HepG2 (cell line): ENCODE data around the gene PSMC5. TPM values are rescaled to one million over a fixed set of nuclear protein-coding genes. Genes with fewer than 3 reads are reported as not detected.

Experiments used
- ATAC-seq: fragments of 200-7000 bp; cut with Tn5 transposase; 3 replicates; pipeline ENCODE4 v1.9.1; 2020; ENCODE audit warnings: mild to moderate bottlenecking, moderate library complexity
- BruUV-seq: library from RNA; stranded (reverse); fragments of 400-500 nt; replicated peaks from 2 replicates; lab custom pipeline; 2021; lab: Mats Ljungman, UMichigan
- CTCF ChIA-PET: fragments of 300-600 bp; formaldehyde crosslinking; extraction: SDS; loops from one replicate; lab custom pipeline; 2021; ENCODE audit warnings: low total read pairs, inconsistent platforms, low intra/inter-chr PET ratio; lab: Yijun Ruan, JAX
- POLR2A ChIA-PET: fragments of 350-600 bp; sonication (Branson Sonifier 250); formaldehyde crosslinking; loops from one replicate; lab custom pipeline; 2020; ENCODE audit warnings: antibody characterized with exemption, inconsistent platforms; lab: Yijun Ruan, JAX
- DNase-seq: peaks from one replicate; pipeline ENCODE4 v3.0.0-alpha.2; 2015; ENCODE audit warnings: low spot score
- FAIRE-seq: peaks from 3 replicates; lab custom pipeline; 2011; peaks lifted over from hg19 to GRCh38; lab: Jason Lieb, UNC
- H2AFZ ChIP-seq: one replicate; pipeline ENCODE4 v1.6.1; 2011; ENCODE audit warnings: low read length, inconsistent platforms
- H3K27ac ChIP-seq: fragments of 300-600 bp; 3 replicates; pipeline ENCODE4 v1.8.0; 2011; ENCODE audit warnings: mixed run types, mild to moderate bottlenecking, mixed read lengths, low read length, inconsistent platforms; ENCODE audit not compliant: insufficient read depth; ENCODE audit errors: extremely low read length
- H3K27me3 ChIP-seq, 2 experiments: fragments of 200-600 bp in 1 of 2; 2 replicates in 1 of 2; 3 replicates in 1 of 2; pipeline versions ENCODE4 v1.6.0 to v1.8.0; 2011; ENCODE audit warnings: low read length in 2 of 2, mild to moderate bottlenecking in 2 of 2, moderate library complexity in 2 of 2, inconsistent platforms in 1 of 2; ENCODE audit not compliant: insufficient read depth in 2 of 2, control insufficient read depth in 1 of 2
- H3K36me3 ChIP-seq, 2 experiments: fragments of 200-600 bp in 1 of 2; replicated peaks in 1 of 2; 2 replicates in 1 of 2; 3 replicates in 1 of 2; pipeline versions ENCODE4 v1.5.1 to v1.8.0; 2011; ENCODE audit warnings: low read length in 2 of 2, inconsistent platforms in 1 of 2; ENCODE audit not compliant: insufficient read depth in 2 of 2, control insufficient read depth in 1 of 2
- H3K4me1 ChIP-seq: 2 replicates; pipeline ENCODE4 v1.5.1; 2012; ENCODE audit warnings: low read length, inconsistent platforms; ENCODE audit not compliant: insufficient read depth
- H3K4me2 ChIP-seq: 2 replicates; pipeline ENCODE4 v1.6.0; 2011; ENCODE audit warnings: low read depth, low read length, inconsistent platforms
- H3K4me3 ChIP-seq, 3 experiments: fragments of 200-600 bp in 1 of 3; sonication (generic), shearing (Covaris generic) in 1 of 3; replicated peaks in 1 of 3; 2 replicates each; pipeline ENCODE4 v1.5.1; 2011 to 2016; ENCODE audit warnings: low read length in 3 of 3, inconsistent platforms in 2 of 3, low read depth in 2 of 3, mild to moderate bottlenecking in 2 of 3, control low read depth in 1 of 3, mixed read lengths in 1 of 3; ENCODE audit not compliant: insufficient read depth in 1 of 3
- H3K79me2 ChIP-seq: one replicate; pipeline ENCODE4 v1.6.1; 2011; ENCODE audit warnings: low read length, inconsistent platforms; ENCODE audit not compliant: insufficient read depth
- H3K9ac ChIP-seq: 2 replicates; pipeline ENCODE4 v1.6.0; 2011; ENCODE audit warnings: mild to moderate bottlenecking, low read depth, low read length, inconsistent platforms; ENCODE audit not compliant: insufficient read depth
- H3K9me3 ChIP-seq: 2 replicates; pipeline ENCODE4 v1.5.1; 2012; ENCODE audit warnings: mild to moderate bottlenecking, low read length
- H4K20me1 ChIP-seq: 2 replicates; pipeline ENCODE4 v1.6.0; 2011; ENCODE audit warnings: inconsistent platforms, mild to moderate bottlenecking, low read length, moderate library complexity; ENCODE audit not compliant: insufficient read depth
- HNRNPL ChIP-seq: fragments of 200-400 bp; formaldehyde crosslinking; IDR thresholded peaks from 2 replicates; pipeline ENCODE4 v1.6.1; 2017; ENCODE audit warnings: mild to moderate bottlenecking, low read depth, low read length
- HOXA3 ChIP-seq: sonication (generic); formaldehyde crosslinking; IDR thresholded peaks from 2 replicates; pipeline ENCODE4 v1.5.0; 2020; ENCODE audit warnings: missing genetic modification reagents
- IRX3 ChIP-seq: sonication (generic); formaldehyde crosslinking; IDR thresholded peaks from 2 replicates; pipeline ENCODE4 v1.8.1; 2023; ENCODE audit warnings: mild to moderate bottlenecking, low read depth, missing genetic modification reagents, borderline replicate concordance
- MBNL3 ChIP-seq: fragments of 250-450 bp; sonication (Bioruptor Pico); conservative IDR thresholded peaks from 2 replicates; pipeline ENCODE4 v1.8.0; 2022; ENCODE audit warnings: mild to moderate bottlenecking, inconsistent platforms
- PHF5A ChIP-seq: IDR thresholded peaks from one replicate; pipeline ENCODE4 v1.6.1; 2018; ENCODE audit warnings: low read depth, missing genetic modification reagents; ENCODE audit not compliant: unreplicated experiment
- RARG ChIP-seq: sonication (generic); formaldehyde crosslinking; IDR thresholded peaks from 2 replicates; pipeline ENCODE4 v1.4.0; 2020; ENCODE audit warnings: low read depth, mild to moderate bottlenecking, missing genetic modification reagents
- SP4 ChIP-seq: sonication (generic); formaldehyde crosslinking; IDR thresholded peaks from 2 replicates; pipeline ENCODE4 v1.8.1; 2023; ENCODE audit warnings: mild to moderate bottlenecking, missing genetic modification reagents
- SSRP1 ChIP-seq: IDR thresholded peaks from 2 replicates; pipeline ENCODE4 v1.6.1; 2016; ENCODE audit warnings: control low read depth
- ZNF501 ChIP-seq: sonication (generic); formaldehyde crosslinking; IDR thresholded peaks from 2 replicates; pipeline ENCODE4 v1.5.1; 2020; ENCODE audit warnings: mild to moderate bottlenecking, moderate library complexity, missing genetic modification reagents
- ZNF572 ChIP-seq: sonication (generic); formaldehyde crosslinking; IDR thresholded peaks from 2 replicates; pipeline ENCODE4 v1.5.1; 2020; ENCODE audit warnings: mild to moderate bottlenecking, missing genetic modification reagents
- ZNF709 ChIP-seq: sonication (generic); formaldehyde crosslinking; IDR thresholded peaks from 2 replicates; pipeline ENCODE4 v1.5.0; 2020; ENCODE audit warnings: mild to moderate bottlenecking, missing genetic modification reagents
- WGBS: methylation state at CpG from one replicate; pipeline ENCODE4 v1.1.6; 2017; ENCODE audit warnings: low lambda C conversion rate; 5-methylcytosine and 5-hydroxymethylcytosine counted together
- in situ Hi-C: cut with HindIII; loops from 2 replicates; pipeline ENCODE4 v1.10.0; 2017; ENCODE audit warnings: low pct_unique_long_range_greater_than_20kb; ENCODE audit not compliant: extremely low pct_ligation_motif_present
- intact Hi-C: fragments of 100-400 bp; cut with micrococcal nuclease; formaldehyde crosslinking; loops from one replicate; pipeline ENCODE4 v1.10.0; 2022; ENCODE audit not compliant: unreplicated experiment
- polyA plus RNA-seq, 8 experiments: library from polyadenylated mRNA; depleted of rRNA in 3 of 8; stranded (reverse) in 7 of 8; unstranded in 1 of 8; fragments of >200 nt; fragmentation: Illumina TruSeq in 4 of 8; extraction: Trizol in 4 of 8; gene quantifications; 2 replicates each; pipeline versions ENCODE4 v1.2.1 to v1.2.3, GENCODE V29; 2011 to 2016; ENCODE audit warnings: low read depth in 4 of 8, missing spikeins in 1 of 8, mixed read lengths in 1 of 8; ENCODE audit not compliant: insufficient read depth in 1 of 8
- total RNA-seq, 5 experiments: library from RNA; depleted of rRNA; stranded (reverse); fragments of >200 nt; fragmentation: Illumina TruSeq; extraction: Trizol; gene quantifications; 2 replicates each; pipeline ENCODE4 v1.2.3, GENCODE V29; 2016; ENCODE audit warnings: low read depth in 1 of 5
- TF ChIP-seq, protein P1 (sequence below): sonication (generic); formaldehyde crosslinking; IDR thresholded peaks from 2 replicates; pipeline ENCODE4 v1.5.0; 2020; ENCODE audit warnings: mild to moderate bottlenecking, missing genetic modification reagents
- TF ChIP-seq, protein P2 (sequence below): sonication (generic); formaldehyde crosslinking; IDR thresholded peaks from 2 replicates; pipeline ENCODE4 v1.8.0; 2023; ENCODE audit warnings: mild to moderate bottlenecking, missing genetic modification reagents
- TF ChIP-seq, protein P3 (sequence below): sonication (generic); formaldehyde crosslinking; IDR thresholded peaks from 2 replicates; pipeline ENCODE4 v1.5.1; 2020; ENCODE audit warnings: mild to moderate bottlenecking, missing genetic modification reagents, moderate library complexity
- TF ChIP-seq, protein P4 (sequence below): sonication (generic); formaldehyde crosslinking; IDR thresholded peaks from 2 replicates; pipeline ENCODE4 v1.5.1; 2020; ENCODE audit warnings: mild to moderate bottlenecking, moderate library complexity, missing genetic modification reagents

Gene PSMC5
- total and polyA plus RNA-seq, 2 of the 13 experiments (the other 11 are each of a cell fraction or from before 2014, with no cell fraction given), result 35.3 to 128 TPM

DNA sequence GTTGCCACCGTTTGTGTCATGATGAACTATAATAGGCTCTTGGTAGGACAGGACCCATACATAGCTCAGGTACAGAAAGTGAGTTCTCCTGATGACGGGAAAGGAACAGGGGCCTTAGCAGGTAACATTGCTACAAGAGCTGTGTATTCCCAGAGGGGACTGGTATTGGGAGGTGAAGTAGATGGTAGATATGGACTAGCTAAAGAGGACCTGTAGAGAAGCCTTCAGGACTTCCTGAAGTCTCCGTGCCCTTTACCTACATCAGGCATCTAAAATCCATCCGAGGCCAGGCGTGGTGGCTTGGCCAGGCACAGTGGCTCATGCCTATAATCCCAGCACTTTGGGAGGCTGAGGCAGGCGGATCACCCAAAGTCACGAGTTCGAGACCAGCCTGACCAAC, 28.0 kb downstream of the PSMC5 start:
- intact Hi-C loops (no loop called here), in situ Hi-C loops (no loop called here)
- DNase-seq (no peak), FAIRE-seq (no peak), ATAC-seq (peak; percentile 6)
- Histone ChIP-seq H4K20me1 (no peaks in the 10 kb centered on the region), H3K27me3 (peaks cover 0 to 13% of the 10 kb centered on the region in 2 experiments; a peak in 3 of 5 replicates), H3K9me3 (no peaks in the 10 kb centered on the region), H3K4me3 (no peak overlapping the region), H3K79me2 (no peaks in the 10 kb centered on the region), H3K27ac (peak overlapping the region; percentile 58), H2AFZ (no peak overlapping the region), H3K9ac (no peak overlapping the region; the same call in 1 of the 2 replicates), H3K4me1 (peaks cover 56% of the 10 kb centered on the region), H3K36me3 (no peaks in the 10 kb centered on the region), H3K4me2 (peak overlapping the region; percentile 65)
- 74% methylated on average over 8 of the region's 8 CpGs for WGBS
- CTCF ChIA-PET, result no interaction called here
- POLR2A ChIA-PET, result interaction anchor here (1.4 kb wide), 1 partner anchor 12 kb away, joined by 5 read pairs; no protein-coding TSS in a partner anchor
- BruUV-seq, result no TSS peak
- TF ChIP-seq, protein P1, sequence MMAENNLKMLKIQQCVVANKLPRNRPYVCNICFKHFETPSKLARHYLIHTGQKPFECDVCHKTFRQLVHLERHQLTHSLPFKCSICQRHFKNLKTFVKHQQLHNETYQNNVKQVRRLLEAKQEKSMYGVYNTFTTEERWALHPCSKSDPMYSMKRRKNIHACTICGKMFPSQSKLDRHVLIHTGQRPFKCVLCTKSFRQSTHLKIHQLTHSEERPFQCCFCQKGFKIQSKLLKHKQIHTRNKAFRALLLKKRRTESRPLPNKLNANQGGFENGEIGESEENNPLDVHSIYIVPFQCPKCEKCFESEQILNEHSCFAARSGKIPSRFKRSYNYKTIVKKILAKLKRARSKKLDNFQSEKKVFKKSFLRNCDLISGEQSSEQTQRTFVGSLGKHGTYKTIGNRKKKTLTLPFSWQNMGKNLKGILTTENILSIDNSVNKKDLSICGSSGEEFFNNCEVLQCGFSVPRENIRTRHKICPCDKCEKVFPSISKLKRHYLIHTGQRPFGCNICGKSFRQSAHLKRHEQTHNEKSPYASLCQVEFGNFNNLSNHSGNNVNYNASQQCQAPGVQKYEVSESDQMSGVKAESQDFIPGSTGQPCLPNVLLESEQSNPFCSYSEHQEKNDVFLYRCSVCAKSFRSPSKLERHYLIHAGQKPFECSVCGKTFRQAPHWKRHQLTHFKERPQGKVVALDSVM, result no peak
- no peak for TF ChIP-seq PHF5A (CRISPR knock-in tag)
- TF ChIP-seq ZNF709, result 0 out of 2 replicates have a peak, but pooled peaks have one; percentile 19
- 0 out of 2 replicates have a peak, but pooled peaks have one; percentile 28 for TF ChIP-seq ZNF501 (CRISPR knock-in tag)
- no peak for TF ChIP-seq MBNL3
- TF ChIP-seq, protein P2, sequence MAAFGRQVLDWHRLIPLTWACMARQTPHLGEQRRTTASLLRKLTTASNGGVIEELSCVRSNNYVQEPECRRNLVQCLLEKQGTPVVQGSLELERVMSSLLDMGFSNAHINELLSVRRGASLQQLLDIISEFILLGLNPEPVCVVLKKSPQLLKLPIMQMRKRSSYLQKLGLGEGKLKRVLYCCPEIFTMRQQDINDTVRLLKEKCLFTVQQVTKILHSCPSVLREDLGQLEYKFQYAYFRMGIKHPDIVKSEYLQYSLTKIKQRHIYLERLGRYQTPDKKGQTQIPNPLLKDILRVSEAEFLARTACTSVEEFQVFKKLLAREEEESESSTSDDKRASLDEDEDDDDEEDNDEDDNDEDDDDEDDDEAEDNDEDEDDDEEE, result peak; percentile 57
- TF ChIP-seq ZNF572 (CRISPR knock-in tag), result 0 out of 2 replicates have a peak, but pooled peaks have one; percentile 68
- no peak for TF ChIP-seq SSRP1 (CRISPR knock-in tag)
- TF ChIP-seq HOXA3, result peak; percentile 2; the same call in 1 of the 2 replicates
- TF ChIP-seq SP4 (CRISPR knock-in tag), result 0 out of 2 replicates have a peak, but pooled peaks have one; percentile 38
- no peak for TF ChIP-seq HNRNPL
- TF ChIP-seq, protein P3, sequence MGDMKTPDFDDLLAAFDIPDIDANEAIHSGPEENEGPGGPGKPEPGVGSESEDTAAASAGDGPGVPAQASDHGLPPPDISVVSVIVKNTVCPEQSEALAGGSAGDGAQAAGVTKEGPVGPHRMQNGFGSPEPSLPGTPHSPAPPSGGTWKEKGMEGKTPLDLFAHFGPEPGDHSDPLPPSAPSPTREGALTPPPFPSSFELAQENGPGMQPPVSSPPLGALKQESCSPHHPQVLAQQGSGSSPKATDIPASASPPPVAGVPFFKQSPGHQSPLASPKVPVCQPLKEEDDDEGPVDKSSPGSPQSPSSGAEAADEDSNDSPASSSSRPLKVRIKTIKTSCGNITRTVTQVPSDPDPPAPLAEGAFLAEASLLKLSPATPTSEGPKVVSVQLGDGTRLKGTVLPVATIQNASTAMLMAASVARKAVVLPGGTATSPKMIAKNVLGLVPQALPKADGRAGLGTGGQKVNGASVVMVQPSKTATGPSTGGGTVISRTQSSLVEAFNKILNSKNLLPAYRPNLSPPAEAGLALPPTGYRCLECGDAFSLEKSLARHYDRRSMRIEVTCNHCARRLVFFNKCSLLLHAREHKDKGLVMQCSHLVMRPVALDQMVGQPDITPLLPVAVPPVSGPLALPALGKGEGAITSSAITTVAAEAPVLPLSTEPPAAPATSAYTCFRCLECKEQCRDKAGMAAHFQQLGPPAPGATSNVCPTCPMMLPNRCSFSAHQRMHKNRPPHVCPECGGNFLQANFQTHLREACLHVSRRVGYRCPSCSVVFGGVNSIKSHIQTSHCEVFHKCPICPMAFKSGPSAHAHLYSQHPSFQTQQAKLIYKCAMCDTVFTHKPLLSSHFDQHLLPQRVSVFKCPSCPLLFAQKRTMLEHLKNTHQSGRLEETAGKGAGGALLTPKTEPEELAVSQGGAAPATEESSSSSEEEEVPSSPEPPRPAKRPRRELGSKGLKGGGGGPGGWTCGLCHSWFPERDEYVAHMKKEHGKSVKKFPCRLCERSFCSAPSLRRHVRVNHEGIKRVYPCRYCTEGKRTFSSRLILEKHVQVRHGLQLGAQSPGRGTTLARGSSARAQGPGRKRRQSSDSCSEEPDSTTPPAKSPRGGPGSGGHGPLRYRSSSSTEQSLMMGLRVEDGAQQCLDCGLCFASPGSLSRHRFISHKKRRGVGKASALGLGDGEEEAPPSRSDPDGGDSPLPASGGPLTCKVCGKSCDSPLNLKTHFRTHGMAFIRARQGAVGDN (CRISPR knock-in tag), result 0 out of 2 replicates have a peak, but pooled peaks have one; percentile 16
- no peak for TF ChIP-seq RARG (CRISPR knock-in tag)
- TF ChIP-seq, protein P4, sequence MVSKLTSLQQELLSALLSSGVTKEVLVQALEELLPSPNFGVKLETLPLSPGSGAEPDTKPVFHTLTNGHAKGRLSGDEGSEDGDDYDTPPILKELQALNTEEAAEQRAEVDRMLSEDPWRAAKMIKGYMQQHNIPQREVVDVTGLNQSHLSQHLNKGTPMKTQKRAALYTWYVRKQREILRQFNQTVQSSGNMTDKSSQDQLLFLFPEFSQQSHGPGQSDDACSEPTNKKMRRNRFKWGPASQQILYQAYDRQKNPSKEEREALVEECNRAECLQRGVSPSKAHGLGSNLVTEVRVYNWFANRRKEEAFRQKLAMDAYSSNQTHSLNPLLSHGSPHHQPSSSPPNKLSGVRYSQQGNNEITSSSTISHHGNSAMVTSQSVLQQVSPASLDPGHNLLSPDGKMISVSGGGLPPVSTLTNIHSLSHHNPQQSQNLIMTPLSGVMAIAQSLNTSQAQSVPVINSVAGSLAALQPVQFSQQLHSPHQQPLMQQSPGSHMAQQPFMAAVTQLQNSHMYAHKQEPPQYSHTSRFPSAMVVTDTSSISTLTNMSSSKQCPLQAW (CRISPR knock-in tag), result 0 out of 2 replicates have a peak, but pooled peaks have one; percentile 6
- TF ChIP-seq IRX3 (CRISPR knock-in tag), result 0 out of 2 replicates have a peak, but pooled peaks have one; percentile 53
